ENCODE data around the gene ANKRA2. TPM values are rescaled to one million over a fixed set of nuclear protein-coding genes. Genes with fewer than 3 reads are reported as not detected.

The ANKRA2 gene
- polyA plus RNA-seq, 1 donor from 2014 or later = 70.9 TPM

DNA sequence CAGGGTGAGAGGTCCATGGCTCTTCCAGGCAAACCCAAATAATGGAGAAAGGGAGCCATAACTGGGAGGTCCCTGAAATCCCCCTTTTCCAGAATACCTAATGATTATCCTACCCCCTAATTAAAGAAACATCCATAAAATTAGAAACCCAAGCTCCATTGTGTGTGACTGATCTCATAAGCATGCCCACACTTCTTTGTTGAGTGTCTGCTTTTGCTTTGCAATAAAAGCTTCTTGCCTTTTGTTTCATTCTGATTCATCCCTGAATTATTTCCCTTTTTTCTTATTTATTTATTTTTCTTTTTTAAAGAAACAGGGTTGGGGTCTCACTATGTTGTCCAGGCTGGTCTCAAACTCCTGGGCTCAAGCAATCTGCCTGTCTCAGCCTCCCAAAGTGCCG lies 34.1 kb downstream of the ANKRA2 start:
- H3K36me3 ChIP-seq (ENCODE audit: insufficient read depth, low read length) = no peaks in the 10 kb centered on the region
- H2AFZ ChIP-seq (ENCODE audit: low read depth, low read length) = no peak overlapping the region
- no peaks in the 10 kb centered on the region for H3K79me2 ChIP-seq (replicated peaks; ENCODE audit: insufficient read depth, low read length)
- H3K9me2 ChIP-seq (ENCODE audit: insufficient read depth, low read length) = no peaks in the 10 kb centered on the region
- H4K20me1 ChIP-seq (ENCODE audit: insufficient read depth) = no peaks in the 10 kb centered on the region
- no peaks in the 10 kb centered on the region for H3K9me3 ChIP-seq (ENCODE audit: low read length)
- H3K27ac ChIP-seq (ENCODE audit: low read length) = no peak overlapping the region
- TF ChIP-seq TAF1 (IDR thresholded peaks at IDR 0.05; ENCODE audit: low read depth) (no peak), EZH2 (IDR thresholded peaks at IDR 0.05; ENCODE audit: borderline replicate concordance, insufficient read depth, low read length, poor library complexity, severe bottlenecking) (no peak), SMC3 (conservative IDR thresholded peaks at IDR 0.05; ENCODE audit: poor library complexity) (no peak), POLR2AphosphoS5 (IDR thresholded peaks at IDR 0.05) (no peak), RAD21 (conservative IDR thresholded peaks at IDR 0.05) (no peak), MXI1 (conservative IDR thresholded peaks at IDR 0.05; ENCODE audit: poor library complexity, severe bottlenecking) (no peak), EP300 (conservative IDR thresholded peaks at IDR 0.05; ENCODE audit: poor library complexity, severe bottlenecking) (no peak)
- TF ChIP-seq, protein P1, sequence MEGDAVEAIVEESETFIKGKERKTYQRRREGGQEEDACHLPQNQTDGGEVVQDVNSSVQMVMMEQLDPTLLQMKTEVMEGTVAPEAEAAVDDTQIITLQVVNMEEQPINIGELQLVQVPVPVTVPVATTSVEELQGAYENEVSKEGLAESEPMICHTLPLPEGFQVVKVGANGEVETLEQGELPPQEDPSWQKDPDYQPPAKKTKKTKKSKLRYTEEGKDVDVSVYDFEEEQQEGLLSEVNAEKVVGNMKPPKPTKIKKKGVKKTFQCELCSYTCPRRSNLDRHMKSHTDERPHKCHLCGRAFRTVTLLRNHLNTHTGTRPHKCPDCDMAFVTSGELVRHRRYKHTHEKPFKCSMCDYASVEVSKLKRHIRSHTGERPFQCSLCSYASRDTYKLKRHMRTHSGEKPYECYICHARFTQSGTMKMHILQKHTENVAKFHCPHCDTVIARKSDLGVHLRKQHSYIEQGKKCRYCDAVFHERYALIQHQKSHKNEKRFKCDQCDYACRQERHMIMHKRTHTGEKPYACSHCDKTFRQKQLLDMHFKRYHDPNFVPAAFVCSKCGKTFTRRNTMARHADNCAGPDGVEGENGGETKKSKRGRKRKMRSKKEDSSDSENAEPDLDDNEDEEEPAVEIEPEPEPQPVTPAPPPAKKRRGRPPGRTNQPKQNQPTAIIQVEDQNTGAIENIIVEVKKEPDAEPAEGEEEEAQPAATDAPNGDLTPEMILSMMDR (IDR thresholded peaks at IDR 0.05; ENCODE audit: poor library complexity, severe bottlenecking) = no peak
- TF ChIP-seq, protein P2, sequence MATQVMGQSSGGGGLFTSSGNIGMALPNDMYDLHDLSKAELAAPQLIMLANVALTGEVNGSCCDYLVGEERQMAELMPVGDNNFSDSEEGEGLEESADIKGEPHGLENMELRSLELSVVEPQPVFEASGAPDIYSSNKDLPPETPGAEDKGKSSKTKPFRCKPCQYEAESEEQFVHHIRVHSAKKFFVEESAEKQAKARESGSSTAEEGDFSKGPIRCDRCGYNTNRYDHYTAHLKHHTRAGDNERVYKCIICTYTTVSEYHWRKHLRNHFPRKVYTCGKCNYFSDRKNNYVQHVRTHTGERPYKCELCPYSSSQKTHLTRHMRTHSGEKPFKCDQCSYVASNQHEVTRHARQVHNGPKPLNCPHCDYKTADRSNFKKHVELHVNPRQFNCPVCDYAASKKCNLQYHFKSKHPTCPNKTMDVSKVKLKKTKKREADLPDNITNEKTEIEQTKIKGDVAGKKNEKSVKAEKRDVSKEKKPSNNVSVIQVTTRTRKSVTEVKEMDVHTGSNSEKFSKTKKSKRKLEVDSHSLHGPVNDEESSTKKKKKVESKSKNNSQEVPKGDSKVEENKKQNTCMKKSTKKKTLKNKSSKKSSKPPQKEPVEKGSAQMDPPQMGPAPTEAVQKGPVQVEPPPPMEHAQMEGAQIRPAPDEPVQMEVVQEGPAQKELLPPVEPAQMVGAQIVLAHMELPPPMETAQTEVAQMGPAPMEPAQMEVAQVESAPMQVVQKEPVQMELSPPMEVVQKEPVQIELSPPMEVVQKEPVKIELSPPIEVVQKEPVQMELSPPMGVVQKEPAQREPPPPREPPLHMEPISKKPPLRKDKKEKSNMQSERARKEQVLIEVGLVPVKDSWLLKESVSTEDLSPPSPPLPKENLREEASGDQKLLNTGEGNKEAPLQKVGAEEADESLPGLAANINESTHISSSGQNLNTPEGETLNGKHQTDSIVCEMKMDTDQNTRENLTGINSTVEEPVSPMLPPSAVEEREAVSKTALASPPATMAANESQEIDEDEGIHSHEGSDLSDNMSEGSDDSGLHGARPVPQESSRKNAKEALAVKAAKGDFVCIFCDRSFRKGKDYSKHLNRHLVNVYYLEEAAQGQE (IDR thresholded peaks at IDR 0.05; ENCODE audit: borderline replicate concordance) = no peak
- H3K4me3 ChIP-seq (ENCODE audit: low read length) = no peak overlapping the region
- H3K9ac ChIP-seq (ENCODE audit: low read length) = no peak overlapping the region
- no peaks in the 10 kb centered on the region for H3F3A ChIP-seq (ENCODE audit: insufficient read depth, low read length, poor library complexity, severe bottlenecking)
- no peak overlapping the region for H3K4me2 ChIP-seq (ENCODE audit: low read length)
- H3K27me3 ChIP-seq (ENCODE audit: insufficient read depth, low read depth, low read length) = no peaks in the 10 kb centered on the region

DNA sequence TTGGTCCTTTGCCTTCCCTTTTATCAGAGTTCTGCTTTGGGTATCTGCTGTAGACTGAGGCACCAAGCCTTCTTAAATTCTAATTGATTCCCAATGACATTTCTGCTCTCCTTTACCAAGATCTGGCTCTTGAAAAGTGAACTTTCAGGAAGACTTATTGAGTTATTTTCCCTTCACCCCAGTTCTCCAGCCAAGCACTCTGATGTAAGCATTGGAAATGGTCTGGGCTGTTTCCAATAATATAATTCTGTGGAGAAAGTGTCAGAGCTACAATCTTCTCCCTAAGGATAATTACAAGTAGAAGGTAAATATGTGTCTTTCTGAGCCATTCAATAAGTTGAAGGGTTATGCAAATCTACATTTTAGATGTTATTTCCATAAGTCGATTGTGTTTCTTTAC lies 36.4 kb downstream of the ANKRA2 start:
- Histone ChIP-seq H3F3A (ENCODE audit: insufficient read depth, low read length, poor library complexity, severe bottlenecking) (no peaks in the 10 kb centered on the region), H4K20me1 (ENCODE audit: insufficient read depth) (no peaks in the 10 kb centered on the region), H3K79me2 (replicated peaks; ENCODE audit: insufficient read depth, low read length) (no peaks in the 10 kb centered on the region), H3K4me3 (ENCODE audit: low read length) (no peak overlapping the region), H3K27me3 (ENCODE audit: insufficient read depth, low read depth, low read length) (no peaks in the 10 kb centered on the region), H3K9me3 (ENCODE audit: low read length) (no peaks in the 10 kb centered on the region), H3K27ac (ENCODE audit: low read length) (no peak overlapping the region), H3K9ac (ENCODE audit: low read length) (no peak overlapping the region), H2AFZ (ENCODE audit: low read depth, low read length) (no peak overlapping the region), H3K36me3 (ENCODE audit: insufficient read depth, low read length) (no peaks in the 10 kb centered on the region), H3K9me2 (ENCODE audit: insufficient read depth, low read length) (no peaks in the 10 kb centered on the region), H3K4me2 (ENCODE audit: low read length) (no peak overlapping the region)
- no peak for TF ChIP-seq SMC3 (conservative IDR thresholded peaks at IDR 0.05; ENCODE audit: poor library complexity)

DNA sequence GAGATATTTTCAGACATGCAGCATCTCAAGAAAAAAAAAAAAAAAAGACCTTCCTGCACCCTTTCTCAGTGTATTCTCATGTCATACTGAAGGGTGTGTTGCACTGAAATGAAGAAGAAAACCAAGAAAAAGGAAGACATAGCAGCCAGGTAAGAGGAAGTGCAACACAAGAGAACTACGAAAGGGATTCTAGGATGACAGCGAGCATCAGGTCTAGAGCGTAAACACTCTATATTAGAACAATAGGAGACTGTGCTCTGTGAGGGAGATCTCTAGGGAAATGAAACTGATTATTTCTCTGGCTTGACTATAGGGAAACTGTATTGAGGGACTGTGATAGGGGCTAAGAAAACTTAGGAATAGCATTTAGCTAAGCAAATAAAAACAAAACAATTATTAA lies 37.2 kb downstream of the ANKRA2 start:
- H4K20me1 ChIP-seq (ENCODE audit: insufficient read depth) = no peaks in the 10 kb centered on the region
- H3K9me3 ChIP-seq (ENCODE audit: low read length) = no peaks in the 10 kb centered on the region
- H3K9ac ChIP-seq (ENCODE audit: low read length) = no peak overlapping the region
- H3K4me2 ChIP-seq (ENCODE audit: low read length) = no peak overlapping the region
- H3F3A ChIP-seq (ENCODE audit: insufficient read depth, low read length, poor library complexity, severe bottlenecking) = no peaks in the 10 kb centered on the region
- H3K36me3 ChIP-seq (ENCODE audit: insufficient read depth, low read length) = no peaks in the 10 kb centered on the region
- no peaks in the 10 kb centered on the region for H3K9me2 ChIP-seq (ENCODE audit: insufficient read depth, low read length)
- no peak overlapping the region for H3K4me3 ChIP-seq (ENCODE audit: low read length)
- no peaks in the 10 kb centered on the region for H3K79me2 ChIP-seq (replicated peaks; ENCODE audit: insufficient read depth, low read length)
- no peak overlapping the region for H3K27ac ChIP-seq (ENCODE audit: low read length)
- H2AFZ ChIP-seq (ENCODE audit: low read depth, low read length) = no peak overlapping the region
- TF ChIP-seq SMC3 (conservative IDR thresholded peaks at IDR 0.05; ENCODE audit: poor library complexity) (no peak), EZH2 (IDR thresholded peaks at IDR 0.05; ENCODE audit: borderline replicate concordance, insufficient read depth, low read length, poor library complexity, severe bottlenecking) (no peak), MXI1 (conservative IDR thresholded peaks at IDR 0.05; ENCODE audit: poor library complexity, severe bottlenecking) (no peak), TAF1 (IDR thresholded peaks at IDR 0.05; ENCODE audit: low read depth) (no peak), EP300 (conservative IDR thresholded peaks at IDR 0.05; ENCODE audit: poor library complexity, severe bottlenecking) (no peak), RAD21 (conservative IDR thresholded peaks at IDR 0.05) (no peak), POLR2AphosphoS5 (IDR thresholded peaks at IDR 0.05) (no peak)
- TF ChIP-seq, protein P1 (IDR thresholded peaks at IDR 0.05; ENCODE audit: poor library complexity, severe bottlenecking) = no peak
- TF ChIP-seq, protein P2 (IDR thresholded peaks at IDR 0.05; ENCODE audit: borderline replicate concordance) = no peak
- H3K27me3 ChIP-seq (ENCODE audit: insufficient read depth, low read depth, low read length) = no peaks in the 10 kb centered on the region
